ENCODE results near the gene CBFA2T2.

GRCh38 chr20:33667676-33668465 is 178.0 kb downstream of the CBFA2T2 start:
- TF ChIP-seq RFX5 (IDR thresholded peaks at IDR 0.05; ENCODE audit: low read depth, low read length) (no peak), CTCF (conservative IDR thresholded peaks at IDR 0.05; ENCODE audit: low read depth, low read length) (peak; percentile 71), SMC3 (IDR thresholded peaks at IDR 0.05; ENCODE audit: low read depth, low read length) (peak; percentile 53)

Data from IMR-90 (cell line).